Osteoblast (primary cell): ENCODE measurements around the gene TAB2. TPM values are rescaled to one million over a fixed set of nuclear protein-coding genes. Genes with fewer than 3 reads are reported as not detected.

Experiments used
- DNase-seq: peaks from one replicate; pipeline ENCODE4 v3.0.0; 2011; ENCODE audit warnings: low spot score, mixed read lengths; ENCODE audit not compliant: insufficient read length; ENCODE audit errors: missing footprints
- H2AFZ ChIP-seq: 2 replicates; pipeline ENCODE4 v1.6.0; 2011; ENCODE audit warnings: mild to moderate bottlenecking, low read length
- H3K27ac ChIP-seq: 2 replicates; pipeline ENCODE4 v1.5.1; 2011; ENCODE audit warnings: mild to moderate bottlenecking, low read depth, low read length, moderate library complexity
- H3K27me3 ChIP-seq: 2 replicates; pipeline ENCODE4 v1.6.0; 2012; ENCODE audit warnings: mild to moderate bottlenecking, control low read depth, inconsistent platforms, low read length, moderate library complexity; ENCODE audit not compliant: insufficient read depth
- H3K36me3 ChIP-seq: 2 replicates; pipeline ENCODE4 v1.5.1; 2011; ENCODE audit warnings: mild to moderate bottlenecking, low read length, control low read depth, moderate library complexity; ENCODE audit not compliant: insufficient read depth
- H3K4me1 ChIP-seq: 2 replicates; pipeline ENCODE4 v1.5.1; 2011; ENCODE audit warnings: mild to moderate bottlenecking, low read length, control low read depth, moderate library complexity; ENCODE audit not compliant: insufficient read depth
- H3K4me2 ChIP-seq: 2 replicates; pipeline ENCODE4 v1.6.0; 2011; ENCODE audit warnings: mild to moderate bottlenecking, low read length; ENCODE audit not compliant: insufficient read depth
- H3K4me3 ChIP-seq: fragments of 200-600 bp; sonication (generic); 3 replicates; pipeline ENCODE4 v1.5.1; 2012; ENCODE audit warnings: mild to moderate bottlenecking, low read length, inconsistent platforms; ENCODE audit not compliant: insufficient read depth
- H3K79me2 ChIP-seq: 2 replicates; pipeline ENCODE4 v1.6.0; 2012; ENCODE audit warnings: mild to moderate bottlenecking, low read length, control low read depth, inconsistent platforms; ENCODE audit not compliant: insufficient read depth
- H3K9me3 ChIP-seq: 2 replicates; pipeline ENCODE4 v1.5.1; 2011; ENCODE audit warnings: low read depth, low read length, control low read depth
- H4K20me1 ChIP-seq: 2 replicates; pipeline ENCODE4 v1.6.0; 2012; ENCODE audit warnings: mild to moderate bottlenecking, low read length, control low read depth; ENCODE audit not compliant: insufficient read depth
- total RNA-seq: library from RNA; depleted of rRNA; stranded (reverse); fragments of >200 nt; gene quantifications from 2 replicates; pipeline ENCODE4 v1.2.3, GENCODE V29; 2012
- TF ChIP-seq, protein P1 (sequence below): IDR thresholded peaks from 2 replicates; pipeline ENCODE4 v1.5.1; 2011; ENCODE audit warnings: mild to moderate bottlenecking, low read depth, low read length, moderate library complexity; ENCODE audit errors: extremely low read depth

The TAB2 gene
- total RNA-seq, 1 donor: 28.2 TPM

DNA sequence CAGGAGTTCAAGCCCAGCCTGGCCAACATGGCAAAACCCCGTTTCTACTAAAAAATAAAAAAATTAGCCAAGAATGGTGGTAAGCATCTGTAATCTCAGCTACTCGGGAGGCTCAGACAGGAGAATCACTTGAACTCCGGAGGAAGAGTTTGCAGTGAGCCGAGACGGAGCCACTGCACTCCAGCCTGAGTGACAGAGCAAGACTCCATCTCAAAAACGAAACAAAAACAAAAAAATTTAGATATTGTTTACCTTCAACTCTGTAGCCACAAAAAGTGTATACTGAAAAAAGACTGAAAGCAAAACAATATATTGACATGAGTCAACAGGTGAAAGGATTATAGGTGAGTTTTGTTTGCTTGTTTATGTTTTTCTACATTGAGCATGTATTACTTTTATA is 30.6 kb upstream of the TAB2 start:
- TF ChIP-seq, protein P1, sequence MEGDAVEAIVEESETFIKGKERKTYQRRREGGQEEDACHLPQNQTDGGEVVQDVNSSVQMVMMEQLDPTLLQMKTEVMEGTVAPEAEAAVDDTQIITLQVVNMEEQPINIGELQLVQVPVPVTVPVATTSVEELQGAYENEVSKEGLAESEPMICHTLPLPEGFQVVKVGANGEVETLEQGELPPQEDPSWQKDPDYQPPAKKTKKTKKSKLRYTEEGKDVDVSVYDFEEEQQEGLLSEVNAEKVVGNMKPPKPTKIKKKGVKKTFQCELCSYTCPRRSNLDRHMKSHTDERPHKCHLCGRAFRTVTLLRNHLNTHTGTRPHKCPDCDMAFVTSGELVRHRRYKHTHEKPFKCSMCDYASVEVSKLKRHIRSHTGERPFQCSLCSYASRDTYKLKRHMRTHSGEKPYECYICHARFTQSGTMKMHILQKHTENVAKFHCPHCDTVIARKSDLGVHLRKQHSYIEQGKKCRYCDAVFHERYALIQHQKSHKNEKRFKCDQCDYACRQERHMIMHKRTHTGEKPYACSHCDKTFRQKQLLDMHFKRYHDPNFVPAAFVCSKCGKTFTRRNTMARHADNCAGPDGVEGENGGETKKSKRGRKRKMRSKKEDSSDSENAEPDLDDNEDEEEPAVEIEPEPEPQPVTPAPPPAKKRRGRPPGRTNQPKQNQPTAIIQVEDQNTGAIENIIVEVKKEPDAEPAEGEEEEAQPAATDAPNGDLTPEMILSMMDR: no peak
- no peaks in the 10 kb centered on the region for H4K20me1 ChIP-seq
- no peak overlapping the region for H3K4me2 ChIP-seq
- H3K79me2 ChIP-seq: no peaks in the 10 kb centered on the region
- no peak for DNase-seq
- no peaks in the 10 kb centered on the region for H3K36me3 ChIP-seq
- no peaks in the 10 kb centered on the region for H3K9me3 ChIP-seq
- H3K27ac ChIP-seq: no peak overlapping the region
- peaks cover 4% of the 10 kb centered on the region for H3K4me1 ChIP-seq
- H2AFZ ChIP-seq: no peak overlapping the region
- no peak overlapping the region for H3K4me3 ChIP-seq
- H3K27me3 ChIP-seq: no peaks in the 10 kb centered on the region

DNA sequence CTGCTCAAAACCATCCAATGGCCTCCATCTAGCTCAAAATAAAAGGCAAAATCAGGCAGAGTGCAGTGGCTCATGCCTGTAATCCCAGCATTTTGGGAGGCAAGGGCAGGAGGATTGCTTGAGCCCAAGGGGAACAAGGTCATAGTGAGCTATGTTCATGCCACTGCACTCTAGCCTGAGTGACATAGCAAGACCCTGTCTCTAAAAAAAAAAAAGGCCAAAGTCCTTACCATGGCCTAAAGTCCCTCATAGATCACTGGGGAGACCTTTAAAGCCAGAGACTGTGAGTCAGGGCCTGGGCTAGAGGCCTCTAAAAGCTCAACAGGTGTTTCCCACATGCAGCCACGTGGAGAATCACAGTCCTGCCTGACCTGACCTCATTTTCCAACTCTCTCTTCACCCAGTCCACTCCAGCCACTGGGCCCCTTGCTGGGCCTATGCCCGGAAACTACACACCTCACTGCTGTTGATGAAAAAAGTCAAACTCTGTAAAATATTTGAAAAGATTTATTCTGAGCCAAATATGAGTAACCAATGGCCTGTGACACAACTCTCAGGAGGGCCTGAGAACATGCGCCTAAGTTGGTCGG is 28.2 kb upstream of the TAB2 start:
- no peak for DNase-seq
- Histone ChIP-seq H3K79me2 (no peaks in the 10 kb centered on the region), H3K4me2 (no peak overlapping the region), H3K9me3 (no peaks in the 10 kb centered on the region), H4K20me1 (no peaks in the 10 kb centered on the region), H3K4me3 (no peak overlapping the region), H3K27me3 (no peaks in the 10 kb centered on the region), H2AFZ (no peak overlapping the region), H3K4me1 (peaks cover 4% of the 10 kb centered on the region), H3K36me3 (no peaks in the 10 kb centered on the region), H3K27ac (no peak overlapping the region)
- TF ChIP-seq, protein P1: no peak

DNA sequence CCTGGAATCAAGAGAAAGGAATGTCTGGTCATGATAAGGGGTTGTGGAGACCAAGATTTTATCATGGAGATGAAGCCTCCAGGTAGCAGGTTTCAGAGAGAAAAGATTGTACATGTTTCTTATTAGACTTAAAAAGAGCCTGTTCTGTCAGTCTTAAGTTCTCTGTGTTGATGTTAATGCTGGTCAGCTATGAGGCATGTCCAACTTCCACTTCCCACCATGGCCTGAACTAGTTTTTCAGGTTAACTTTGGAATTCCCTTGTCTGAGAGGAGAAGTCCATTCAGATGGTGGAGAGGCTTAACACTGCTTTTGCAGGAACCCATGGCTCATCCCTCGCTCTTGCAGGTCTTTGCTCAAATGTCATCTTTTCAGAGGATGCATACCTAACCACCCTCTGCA is 27.5 kb upstream of the TAB2 start:
- no peak overlapping the region for H3K27ac ChIP-seq
- H3K36me3 ChIP-seq: no peaks in the 10 kb centered on the region
- TF ChIP-seq, protein P1: no peak
- no peaks in the 10 kb centered on the region for H3K27me3 ChIP-seq
- H3K4me3 ChIP-seq: no peak overlapping the region
- H3K4me1 ChIP-seq: peaks cover 4% of the 10 kb centered on the region
- no peak overlapping the region for H2AFZ ChIP-seq
- H4K20me1 ChIP-seq: no peaks in the 10 kb centered on the region
- H3K4me2 ChIP-seq: no peak overlapping the region
- H3K79me2 ChIP-seq: no peaks in the 10 kb centered on the region
- no peaks in the 10 kb centered on the region for H3K9me3 ChIP-seq
- DNase-seq: no peak

DNA sequence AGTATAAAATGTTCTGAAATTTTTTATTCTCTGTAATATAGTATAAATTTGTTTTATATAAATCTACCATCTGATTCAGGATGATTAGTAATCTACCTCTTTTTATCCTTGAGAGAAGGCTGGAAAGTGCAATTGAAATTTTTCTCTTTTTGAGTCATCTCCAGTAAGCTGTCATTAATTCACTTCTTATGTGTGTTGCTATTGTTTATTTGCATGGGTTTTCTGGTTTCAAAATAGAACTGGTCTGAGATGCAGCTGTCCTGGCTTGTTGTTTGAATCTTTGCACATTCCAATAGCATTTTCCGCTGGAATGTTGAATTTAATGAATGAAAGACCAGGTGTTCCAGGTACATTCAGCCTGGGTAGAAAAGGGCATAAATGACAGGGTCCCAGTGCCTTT is 24.3 kb upstream of the TAB2 start:
- peaks cover 4% of the 10 kb centered on the region for H3K4me1 ChIP-seq
- DNase-seq: no peak
- no peaks in the 10 kb centered on the region for H3K79me2 ChIP-seq
- no peaks in the 10 kb centered on the region for H3K27me3 ChIP-seq
- no peak overlapping the region for H3K4me2 ChIP-seq
- H4K20me1 ChIP-seq: no peaks in the 10 kb centered on the region
- H3K4me3 ChIP-seq: no peak overlapping the region
- H3K27ac ChIP-seq: no peak overlapping the region
- TF ChIP-seq, protein P1: no peak
- no peaks in the 10 kb centered on the region for H3K36me3 ChIP-seq
- no peaks in the 10 kb centered on the region for H3K9me3 ChIP-seq
- no peak overlapping the region for H2AFZ ChIP-seq
